MV-4-11 (cell line): ENCODE data around the gene GALNT2.

Source experiments
- DNase-seq: peaks from one replicate; lab custom pipeline; 2025; lab: John Stamatoyannopoulos, UW

The GALNT2 gene

DNA sequence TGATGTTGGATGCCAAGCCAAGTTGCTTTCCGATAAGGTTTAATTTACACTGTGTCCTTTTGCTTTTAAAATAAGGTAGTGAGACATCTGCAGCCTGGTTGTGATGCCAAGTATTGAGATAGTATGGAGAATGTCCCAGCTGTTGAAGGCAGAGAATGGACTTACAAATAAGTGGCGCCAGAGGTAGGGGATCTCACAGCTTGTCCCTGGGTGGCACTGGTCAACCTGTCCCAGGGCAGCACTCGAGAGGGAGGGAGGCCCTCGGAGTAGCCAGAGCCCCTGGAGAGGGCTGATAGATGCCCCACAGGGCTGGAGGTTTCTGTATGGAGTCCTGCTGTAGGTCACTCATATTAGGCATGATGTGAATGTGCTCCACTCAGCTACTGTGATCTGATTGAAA lies 98.5 kb downstream of the GALNT2 start:
- no peak for DNase-seq

DNA sequence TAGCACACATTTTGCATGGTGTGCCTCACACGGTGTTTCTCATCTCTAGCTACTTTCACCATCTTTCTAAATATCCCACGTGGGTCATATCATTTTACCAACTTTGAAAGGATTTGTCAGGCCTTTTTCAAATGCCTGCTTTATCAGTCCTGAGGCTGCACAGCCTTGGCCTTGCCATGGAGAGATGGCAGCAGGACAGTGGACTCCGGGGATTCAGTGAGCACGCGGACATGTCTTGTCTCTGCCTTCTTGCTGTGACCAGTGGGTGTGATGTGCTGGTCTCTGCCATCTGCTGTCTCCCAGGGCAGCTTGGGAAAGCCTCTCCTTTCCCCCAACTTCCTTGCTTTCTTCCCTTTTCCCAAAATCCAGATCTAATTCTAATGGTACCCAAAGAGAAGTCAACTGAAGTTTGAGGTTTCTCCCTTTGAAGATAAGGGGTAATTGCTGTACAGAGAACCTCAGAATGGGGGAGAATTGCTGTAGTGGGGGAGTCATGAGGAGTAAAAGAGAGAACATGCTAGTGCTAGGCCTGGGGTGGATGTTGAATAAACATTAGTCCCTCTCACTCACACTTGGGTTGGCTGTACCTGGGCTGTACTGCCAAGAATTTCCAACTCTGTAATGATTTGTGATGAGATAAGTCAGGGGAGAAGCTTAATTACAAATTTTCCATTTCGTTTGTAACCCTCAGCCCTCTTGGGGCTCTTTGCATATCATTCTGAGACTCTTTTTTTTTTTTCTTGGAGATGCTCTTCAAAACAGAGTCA lies 99.5 kb downstream of the GALNT2 start:
- DNase-seq, result no peak

DNA sequence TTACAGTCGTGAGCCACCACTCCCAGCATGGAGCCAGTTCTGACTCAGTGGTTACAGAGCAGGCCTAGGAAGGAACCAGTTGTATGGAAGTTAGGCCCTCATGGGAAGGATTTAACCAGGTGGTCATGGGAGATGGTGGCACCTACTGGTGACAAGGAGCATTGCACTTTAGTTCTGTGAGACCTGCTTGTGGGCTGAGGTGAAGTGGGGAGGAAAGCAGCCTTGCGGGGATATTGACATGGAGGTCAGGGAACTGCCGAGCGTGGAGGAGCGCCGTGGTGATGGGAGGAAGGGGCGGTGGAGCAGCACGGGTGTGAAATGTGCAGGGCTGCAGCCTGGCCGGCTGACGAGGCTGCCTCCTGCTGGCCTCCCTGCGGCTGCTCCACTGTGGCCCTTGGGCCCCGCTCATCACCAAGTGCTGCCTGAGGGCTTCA lies 100.4 kb downstream of the GALNT2 start:
- DNase-seq, result peak; percentile 48

DNA sequence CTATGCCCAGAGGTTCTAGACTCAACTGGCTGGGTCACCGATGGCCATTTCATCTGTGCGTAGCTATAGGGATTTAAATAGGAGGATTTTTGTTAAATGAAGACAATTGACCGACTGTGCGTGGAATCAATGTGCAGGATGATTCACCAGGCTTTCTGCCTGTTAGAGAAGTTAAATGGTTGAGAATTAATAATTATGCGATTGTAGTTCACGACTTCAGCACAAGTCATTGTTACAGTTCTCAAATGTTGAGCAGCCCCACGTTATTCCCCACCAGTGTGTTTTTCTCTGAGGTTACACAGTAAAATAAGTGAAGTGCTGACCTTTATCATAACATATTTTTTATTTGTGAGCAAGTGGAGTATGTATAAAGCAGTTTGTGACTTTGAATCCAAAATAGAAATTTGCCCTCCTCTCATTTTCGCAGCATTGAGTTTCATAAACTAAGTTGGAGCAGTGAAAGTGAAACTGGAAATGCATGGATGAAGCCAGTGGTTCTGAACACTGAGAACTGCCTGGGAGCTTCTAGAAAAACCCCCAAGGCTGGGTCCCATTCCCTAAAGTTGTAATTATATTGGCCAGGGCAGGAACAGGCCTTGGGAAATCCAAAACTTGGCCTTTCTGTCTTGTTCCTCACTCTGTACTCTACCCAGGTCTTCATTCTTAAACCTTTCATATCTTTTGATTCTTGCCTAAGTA lies 102.6 kb downstream of the GALNT2 start:
- DNase-seq, result peak; percentile 18

DNA sequence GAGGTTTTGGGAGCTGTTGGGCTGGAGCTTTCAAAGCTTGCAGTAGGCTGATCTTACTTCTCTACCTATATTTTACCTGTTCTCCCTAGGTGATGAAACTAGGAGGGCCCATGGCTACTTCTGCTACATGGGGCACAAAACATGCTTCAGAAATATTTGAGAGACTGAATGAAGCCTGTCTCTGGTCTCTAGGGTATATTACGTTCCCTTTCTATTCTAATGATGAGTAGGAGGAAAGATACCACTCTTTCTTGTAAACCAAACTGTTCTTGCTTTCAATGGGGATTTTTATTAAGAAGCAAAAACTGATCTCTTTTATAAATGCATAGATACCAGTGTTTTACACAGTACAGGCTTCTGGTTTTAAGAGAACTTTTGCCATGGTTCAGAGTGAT lies 103.1 kb downstream of the GALNT2 start:
- DNase-seq, result no peak

DNA sequence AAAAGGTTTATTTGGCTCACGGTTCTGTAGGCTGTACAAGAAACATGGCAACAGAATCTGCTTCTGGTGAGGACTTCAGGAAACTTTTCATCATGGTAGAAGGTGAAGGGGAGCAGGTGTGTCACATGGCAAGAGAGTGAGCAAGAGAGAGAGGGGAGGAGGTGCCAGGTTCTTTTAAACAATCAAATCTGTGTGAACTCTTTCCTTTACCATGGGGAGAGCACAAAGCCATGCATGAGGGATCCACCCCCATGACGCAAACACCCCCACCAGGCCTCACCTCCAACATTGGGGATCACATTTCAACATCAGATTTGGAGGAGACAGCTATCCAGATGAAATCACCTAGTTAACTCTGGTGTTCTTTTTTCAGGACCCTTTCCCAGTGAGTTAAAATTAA lies 103.6 kb downstream of the GALNT2 start:
- no peak for DNase-seq

DNA sequence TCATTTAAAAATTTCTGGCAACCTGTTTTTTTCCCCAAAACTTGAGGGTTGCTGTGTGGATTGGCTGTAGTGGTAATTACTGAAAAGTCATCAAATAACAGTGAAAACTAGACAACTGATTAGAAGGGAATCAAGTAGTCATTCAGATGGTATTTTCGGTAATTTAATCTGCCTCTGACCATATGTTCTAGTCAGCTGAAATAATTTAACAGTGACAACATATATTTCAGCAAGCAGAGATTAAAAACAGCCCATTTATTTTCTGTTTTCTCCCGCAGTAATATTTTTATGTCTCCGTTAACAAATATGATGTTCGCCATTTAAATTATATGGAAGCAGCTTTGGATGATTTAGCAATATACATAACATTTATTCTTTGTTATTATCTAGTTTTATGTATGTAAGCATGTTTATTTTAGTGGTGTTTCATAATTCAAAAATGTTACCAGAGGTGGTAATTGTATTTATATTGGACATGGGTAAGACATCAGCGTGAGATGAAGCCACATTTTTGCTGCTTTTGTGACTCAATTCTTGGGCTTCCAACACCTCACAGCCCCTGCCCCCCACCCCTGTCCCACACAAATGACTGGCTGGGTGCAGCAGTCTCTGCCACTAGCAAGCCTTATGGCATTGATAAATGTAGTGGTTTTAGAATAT lies 104.4 kb downstream of the GALNT2 start:
- no peak for DNase-seq

DNA sequence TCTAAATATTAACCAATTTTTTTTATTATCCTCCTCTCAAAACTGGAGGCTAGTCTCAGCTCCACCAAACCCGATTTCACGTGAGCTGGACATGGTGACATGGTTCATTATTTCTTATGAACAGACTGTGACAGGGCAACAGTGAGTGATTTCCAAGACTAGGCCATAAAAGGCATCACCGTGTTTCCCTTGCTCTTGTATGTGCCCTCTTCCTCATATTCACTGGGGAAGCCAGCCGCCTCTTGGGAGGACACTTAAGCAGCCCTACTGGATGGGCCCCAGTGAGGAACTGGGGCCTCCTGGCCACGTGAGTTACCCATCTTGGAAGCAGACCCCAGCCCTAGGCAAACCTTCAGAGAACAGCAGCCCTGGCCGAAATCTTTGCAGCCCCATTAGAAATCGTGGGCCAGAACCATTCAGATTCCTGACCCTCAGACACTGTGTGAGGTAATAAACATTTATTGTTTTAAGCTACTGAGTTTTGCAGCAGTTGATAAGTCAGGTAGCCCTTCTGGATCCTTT lies 105.0 kb downstream of the GALNT2 start:
- DNase-seq, result no peak

DNA sequence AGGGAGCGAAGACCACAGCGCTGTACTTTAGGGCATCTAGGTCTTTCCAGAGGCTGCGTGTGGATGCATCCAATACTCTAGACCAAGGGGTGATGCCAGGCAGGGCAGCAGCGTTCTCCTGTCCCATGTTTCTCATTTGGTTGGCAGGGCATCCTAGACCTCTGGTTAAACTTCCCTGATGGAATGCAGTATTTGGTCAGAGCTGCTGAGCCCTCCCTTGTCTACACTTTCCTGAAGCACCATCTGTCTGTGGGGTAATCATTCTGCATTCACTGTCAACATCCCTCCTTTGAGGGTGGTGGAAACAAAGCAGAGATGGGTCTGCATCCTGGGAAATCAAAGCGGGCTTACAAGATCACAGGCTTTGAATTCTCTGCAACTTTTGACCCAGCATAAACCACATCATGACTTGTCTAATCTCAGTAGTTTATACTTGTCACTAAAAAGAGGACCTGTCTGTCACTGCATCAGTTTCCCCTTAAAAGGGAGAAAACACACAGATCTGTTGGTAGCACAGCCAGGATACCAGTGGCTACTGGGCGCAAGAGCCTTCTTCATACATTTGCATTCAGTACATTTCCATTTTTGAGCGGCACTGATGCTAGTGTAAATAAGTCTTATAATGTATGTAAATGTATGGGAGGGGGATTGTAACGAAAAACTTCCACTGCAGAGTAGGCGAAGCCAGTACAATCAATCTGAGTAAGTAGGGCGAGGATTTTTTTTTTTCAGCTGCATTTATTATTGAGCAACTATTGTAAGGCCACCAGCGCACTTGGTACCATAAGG lies 106.3 kb downstream of the GALNT2 start:
- no peak for DNase-seq

DNA sequence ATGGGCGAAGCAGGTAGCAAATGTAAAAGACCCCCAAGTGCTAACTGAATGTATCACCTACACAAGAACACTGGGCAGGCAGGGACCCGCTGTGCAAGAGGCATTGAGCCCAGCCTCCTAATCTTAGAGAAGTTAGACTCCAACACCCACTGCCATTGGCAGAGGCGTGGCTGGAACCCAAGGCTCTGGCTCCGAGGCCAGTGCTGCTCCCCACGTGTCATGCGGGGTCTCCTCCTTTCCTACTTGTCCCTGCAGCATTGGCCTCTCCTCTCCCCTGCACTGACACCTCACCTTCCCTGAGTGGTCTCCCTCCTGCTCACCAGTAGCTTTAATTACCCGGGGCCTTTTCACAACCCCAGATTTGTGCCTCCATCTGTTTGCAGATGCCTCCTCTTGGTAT lies 107.0 kb downstream of the GALNT2 start:
- DNase-seq, result no peak

DNA sequence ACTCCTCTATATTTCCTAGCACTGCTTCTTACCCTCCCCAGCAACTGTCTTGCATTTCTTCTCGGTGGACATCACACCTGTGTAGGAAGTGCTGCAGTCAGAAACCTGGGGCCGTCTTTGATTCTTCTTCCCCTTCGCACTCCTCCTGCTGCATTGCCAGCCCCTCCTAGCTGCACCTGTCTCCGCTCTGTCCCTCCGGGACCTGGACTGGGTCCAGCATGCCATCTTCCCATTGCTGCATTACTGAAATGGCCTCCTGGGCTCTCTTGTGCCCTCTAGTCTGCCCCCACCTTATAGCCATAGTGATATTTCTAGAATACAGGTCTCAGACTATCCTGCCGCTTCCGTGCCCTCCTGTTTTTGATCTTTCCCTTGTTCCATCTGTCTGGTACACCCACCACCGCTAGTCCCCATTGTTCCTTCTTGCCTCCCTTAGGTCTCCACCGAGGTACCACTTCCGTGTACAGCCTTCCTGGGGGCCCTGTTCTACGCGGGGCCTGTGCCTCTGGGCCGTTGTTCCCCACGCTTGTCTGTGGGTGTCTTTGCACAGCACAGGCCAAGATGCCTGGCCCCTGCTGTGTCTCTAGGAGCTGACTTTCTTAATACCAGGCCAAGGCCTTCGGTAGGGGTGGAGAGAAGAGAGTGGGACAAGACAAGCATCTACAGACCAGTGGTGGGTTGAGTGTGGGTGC lies 107.6 kb downstream of the GALNT2 start:
- DNase-seq, result no peak

DNA sequence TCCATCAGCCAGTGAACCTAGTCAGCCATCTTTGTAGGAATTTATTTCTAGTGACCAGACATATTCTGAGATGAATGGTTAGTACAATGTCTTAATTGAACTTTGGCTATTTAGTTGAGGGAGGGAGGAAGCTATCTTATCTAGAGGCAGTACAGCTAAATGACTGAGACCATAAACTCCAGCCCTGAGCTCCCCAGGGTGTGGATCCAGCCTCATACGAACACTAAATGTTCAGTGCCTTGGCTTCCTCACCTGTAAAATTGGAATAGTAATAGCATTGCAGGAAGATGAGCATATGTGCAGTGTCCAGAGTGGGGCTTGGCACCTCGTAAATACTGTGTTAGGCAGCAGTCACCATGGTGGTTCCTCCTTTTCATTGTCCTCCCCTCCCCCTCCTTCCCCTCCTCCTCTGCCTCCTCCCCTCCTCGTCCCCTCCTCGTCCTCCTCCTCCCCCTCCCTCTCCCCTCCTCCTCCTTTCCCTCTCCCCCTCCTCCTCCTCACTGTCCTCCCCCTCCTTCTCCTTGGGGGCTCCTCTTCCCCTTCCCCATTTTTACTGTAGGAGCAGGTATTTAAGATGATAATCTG lies 108.2 kb downstream of the GALNT2 start:
- no peak for DNase-seq

DNA sequence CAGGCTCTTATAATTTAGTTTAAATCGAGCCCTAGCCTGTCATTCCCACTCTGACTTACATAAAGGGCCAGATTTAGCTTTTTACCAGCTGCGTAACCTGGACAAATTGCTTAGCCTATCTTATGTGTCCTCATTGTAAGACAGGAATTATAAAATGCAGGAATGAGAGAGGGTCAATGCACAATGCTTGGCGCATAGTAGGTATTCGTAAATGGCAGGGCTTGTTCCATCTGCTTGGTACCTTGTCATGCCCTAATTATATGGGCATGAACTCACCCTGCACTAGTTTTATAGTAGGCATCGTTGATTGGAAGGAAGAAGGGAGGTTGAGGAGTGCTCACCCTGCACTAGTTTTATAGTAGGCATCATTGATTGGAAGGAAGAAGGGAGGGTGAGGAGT lies 108.8 kb downstream of the GALNT2 start:
- no peak for DNase-seq

DNA sequence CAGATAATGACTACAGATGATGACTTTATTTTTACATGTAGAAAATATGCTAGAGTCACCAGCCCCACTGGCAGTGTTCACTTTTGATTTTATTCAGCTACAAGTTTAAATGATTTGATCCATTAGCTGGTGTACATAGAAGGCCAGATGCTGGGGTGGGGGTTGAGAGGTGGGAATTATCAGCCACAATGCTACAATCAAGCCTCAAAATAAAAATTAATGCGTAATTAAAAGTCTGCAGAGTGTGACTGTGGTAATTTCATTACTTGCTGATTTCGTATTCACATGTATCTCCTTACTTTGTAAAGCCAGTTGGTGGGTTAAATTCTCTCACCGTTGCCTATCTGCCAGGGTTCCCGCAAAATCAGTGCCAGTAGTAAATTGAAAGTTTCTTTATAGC lies 109.3 kb downstream of the GALNT2 start:
- DNase-seq, result no peak

DNA sequence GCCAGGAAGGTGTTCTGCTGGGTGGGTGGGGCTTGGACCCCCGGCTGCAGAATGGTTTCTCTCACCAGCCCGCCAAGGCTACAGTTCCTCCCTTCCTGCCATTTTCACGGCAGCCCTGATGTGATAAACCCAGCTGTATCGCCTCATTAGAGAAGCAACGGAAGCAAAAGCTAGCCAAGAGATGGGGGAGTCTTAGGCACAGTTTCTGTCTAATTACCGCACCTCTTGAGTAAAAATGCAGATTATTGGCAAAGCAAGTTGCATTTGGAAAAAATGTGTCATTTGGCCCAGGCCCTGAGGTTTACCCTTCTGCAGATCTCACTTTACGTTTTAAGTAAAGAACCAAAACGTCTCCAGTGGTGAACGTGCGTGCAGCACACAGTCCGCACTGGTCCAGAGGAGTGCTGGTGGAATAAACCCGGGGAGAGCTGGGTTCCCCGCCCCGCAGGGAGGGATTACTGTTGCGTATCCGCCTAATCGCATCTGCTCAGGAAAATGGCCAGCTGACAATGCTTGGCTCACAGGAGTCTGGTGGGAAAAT lies 109.9 kb downstream of the GALNT2 start:
- DNase-seq, result no peak

DNA sequence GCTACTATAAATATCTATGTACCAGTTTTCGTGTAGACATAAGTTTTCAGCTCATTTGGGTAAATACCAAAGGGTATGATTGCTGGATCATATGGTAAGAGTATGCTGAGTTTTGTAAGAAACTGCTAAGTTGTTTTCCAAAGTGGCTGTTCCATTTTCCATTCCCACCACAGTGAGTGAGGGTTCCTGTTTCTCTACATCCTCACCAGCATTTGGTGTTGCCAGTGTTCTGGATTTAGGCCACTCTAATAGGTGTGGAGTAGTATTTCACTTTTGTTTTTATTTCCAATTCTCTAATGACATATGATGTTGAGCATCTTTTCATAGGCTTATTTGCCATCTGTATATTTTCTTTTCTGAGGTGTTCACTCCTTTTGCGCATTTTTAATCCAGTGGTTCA lies 112.2 kb downstream of the GALNT2 start:
- no peak for DNase-seq

DNA sequence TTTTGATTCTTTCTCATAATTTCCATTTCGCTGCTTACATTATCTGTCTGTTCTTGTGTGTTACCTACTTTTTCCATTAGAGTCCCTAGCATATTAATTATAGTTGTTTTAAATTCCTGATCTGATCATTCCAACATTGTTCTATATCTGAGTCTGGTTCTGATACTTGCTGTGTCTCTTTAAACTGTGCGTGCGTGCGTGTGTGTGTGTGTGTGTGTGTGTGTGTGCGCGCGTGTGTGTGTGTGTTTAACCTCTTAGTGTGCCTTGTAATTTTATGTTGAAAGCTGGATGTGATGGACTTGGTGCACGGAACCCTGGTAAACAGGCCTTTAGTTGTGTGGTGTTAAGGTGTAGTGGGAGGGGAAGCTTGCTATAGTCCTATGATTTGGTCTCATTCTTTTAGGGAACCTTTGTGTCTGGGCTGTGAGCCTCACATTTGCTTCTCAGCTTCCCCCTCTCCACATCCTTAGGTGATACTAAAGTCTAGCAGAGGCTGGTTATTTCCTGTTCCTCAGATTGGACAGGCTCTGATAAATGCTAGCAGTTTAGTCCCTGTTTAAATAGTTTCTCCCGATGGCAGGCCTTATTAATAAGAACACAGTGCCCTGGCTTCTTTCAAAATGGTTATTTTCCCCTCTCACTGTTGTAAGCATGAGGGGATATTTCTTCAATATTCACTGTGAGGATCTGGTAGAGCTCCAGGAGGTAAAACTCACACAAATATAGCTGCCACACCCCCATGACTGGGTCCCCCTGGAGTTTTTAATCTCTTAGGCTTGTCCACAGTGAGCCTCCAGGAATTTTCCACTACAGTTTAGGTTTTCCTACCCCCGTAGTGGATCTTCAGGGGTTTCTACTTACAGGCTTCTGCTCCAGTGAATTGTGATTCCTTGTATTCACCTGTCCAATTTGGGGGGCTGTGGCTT lies 118.3 kb downstream of the GALNT2 start:
- peak; percentile 9 for DNase-seq

DNA sequence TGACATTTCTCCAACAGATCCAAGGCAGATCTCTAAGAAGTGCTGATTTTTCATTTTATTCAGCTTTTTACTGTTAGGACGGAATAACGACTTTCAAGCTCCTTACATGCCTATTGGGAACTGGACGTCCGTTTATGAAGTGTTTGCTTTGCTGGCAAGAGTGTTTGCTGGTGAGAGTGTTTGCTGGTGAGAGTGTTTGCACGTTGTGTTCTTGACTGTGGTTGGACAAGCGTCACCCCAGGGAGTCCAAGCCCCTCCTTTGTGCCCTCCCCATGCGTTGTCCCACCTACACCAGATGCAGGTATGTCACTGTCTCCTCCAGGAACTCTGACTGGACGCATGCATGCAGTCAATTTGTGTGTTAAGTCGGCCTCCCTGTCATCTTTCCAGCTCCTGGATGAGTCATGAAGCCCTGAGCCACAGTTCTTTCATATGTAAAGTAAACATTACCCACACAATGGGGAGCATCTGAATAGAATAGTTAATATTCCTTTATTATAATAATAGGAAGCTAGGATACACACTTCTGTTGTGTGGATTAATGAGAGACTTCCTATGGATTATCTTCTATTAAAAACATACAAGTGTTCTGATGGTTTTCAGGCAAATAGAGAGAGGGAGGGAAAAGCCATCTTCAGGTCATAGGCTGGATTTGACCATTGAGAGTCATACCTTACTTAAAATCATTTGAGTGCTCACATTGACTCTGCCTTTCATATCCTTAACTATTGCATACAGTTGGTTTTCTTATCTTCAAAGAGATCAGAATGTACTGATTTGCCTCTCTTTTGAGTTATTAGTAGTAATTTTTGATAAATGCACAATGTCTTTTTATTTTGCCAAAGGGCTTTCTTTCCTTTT lies 119.2 kb downstream of the GALNT2 start:
- DNase-seq, result no peak

DNA sequence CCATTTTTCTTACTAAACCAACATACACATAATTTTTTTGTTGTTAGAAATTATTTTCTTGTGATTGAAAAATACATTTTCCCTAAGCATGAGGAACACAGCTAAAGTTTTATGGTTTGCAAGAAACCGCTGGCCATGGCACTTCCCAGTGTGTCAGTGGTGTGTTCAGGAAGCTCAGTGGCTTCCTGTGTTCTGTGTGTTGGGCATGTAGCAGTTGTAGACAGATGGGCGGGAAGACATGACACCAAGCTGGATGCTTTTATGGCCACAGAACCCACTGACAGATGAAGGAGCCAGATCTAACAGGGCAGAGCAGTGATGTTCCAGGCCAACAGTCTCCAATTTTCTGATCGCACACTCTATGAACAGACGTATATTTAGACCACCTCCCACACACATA lies 119.8 kb downstream of the GALNT2 start:
- DNase-seq, result peak; percentile 85
